Measurements from ENCODE around the gene SCGB3A1. TPM values are rescaled to one million over a fixed set of nuclear protein-coding genes. Genes with fewer than 3 reads are reported as not detected.

Gene SCGB3A1
- total and polyA plus RNA-seq, 8 donors = 3.7 to 785 (median 35.3) TPM; not detected in 5

GRCh38 chr5:180623411-180623834 is 32.1 kb upstream of the SCGB3A1 start:
- no peak for DNase-seq
- intact Hi-C loops (cut with DNase I; ENCODE audit: low total_unique reads) = no loop called here
- Histone ChIP-seq H3K9me3 (no peaks in the 10 kb centered on the region), H3K4me1 (peaks cover 0 to 10% (median 5%) of the 10 kb centered on the region in 4 donors), H3K27ac (no peak overlapping the region), H3K27me3 (peaks cover 0 to 35% (median 11%) of the 10 kb centered on the region in 3 donors), H3K4me3 (no peak overlapping the region), H3K36me3 (no peaks in the 10 kb centered on the region)
- 78 to 85% (median 83%) methylated on average over 10 of the region's 10 CpGs for WGBS, 5 donors
- TF ChIP-seq POLR2A (IDR thresholded peaks at IDR 0.05) (no peak), POLR2AphosphoS5 (IDR thresholded peaks at IDR 0.05) (no peak), EP300 (IDR thresholded peaks at IDR 0.05) (no peak), CTCF (IDR thresholded peaks at IDR 0.05) (no peak)

- Histone ChIP-seq H3K27ac (no peak overlapping the region), H3K4me1 (peaks cover 0 to 12% (median 5%) of the 10 kb centered on the region in 4 donors), H3K4me3 (no peak overlapping the region), H3K9me3 (no peaks in the 10 kb centered on the region), H3K27me3 (peaks cover 0 to 37% (median 12%) of the 10 kb centered on the region in 3 donors), H3K36me3 (no peaks in the 10 kb centered on the region)
- DNase-seq = no peak
- TF ChIP-seq CTCF (IDR thresholded peaks at IDR 0.05) (no peak), POLR2A (IDR thresholded peaks at IDR 0.05) (no peak)
- 72 to 95% (median 87%) methylated on average over 5 to 6 of the region's 6 CpGs for WGBS, 5 donors
- intact Hi-C loops (cut with DNase I; ENCODE audit: low total_unique reads) = no loop called here
Measured at GRCh38 chr5:180622910-180623309, 31.6 kb upstream of the SCGB3A1 start.

DNA sequence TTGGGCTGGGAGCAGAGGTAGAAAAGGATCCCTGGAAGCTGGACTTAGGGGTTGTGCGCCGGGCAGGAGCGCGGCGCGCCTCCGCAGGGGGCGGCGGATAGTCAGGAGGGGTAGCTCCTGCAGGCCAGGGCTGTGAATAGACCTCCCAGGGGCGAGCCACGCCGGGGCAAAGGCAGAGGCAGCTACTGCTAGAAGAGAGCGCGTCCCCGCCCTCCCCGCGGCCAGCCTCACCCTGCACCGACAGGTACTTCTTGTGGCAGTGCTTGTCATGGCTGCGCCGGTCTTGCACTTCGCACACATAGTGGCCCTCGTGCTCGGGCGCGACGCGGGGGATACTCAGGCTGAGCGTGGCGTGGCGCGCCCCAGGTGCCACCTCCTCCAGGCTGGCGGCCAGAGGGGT is 30.0 kb upstream of the SCGB3A1 start:
- 71 to 90% (median 77%) methylated on average over 26 to 32 of the region's 32 CpGs for WGBS, 5 donors
- Histone ChIP-seq H3K4me1 (peaks cover 0 to 12% (median 5%) of the 10 kb centered on the region in 4 donors), H3K4me3 (no peak overlapping the region), H3K36me3 (no peaks in the 10 kb centered on the region), H3K27ac (no peak overlapping the region), H3K27me3 (peaks cover 0 to 44% (median 12%) of the 10 kb centered on the region in 3 donors), H3K9me3 (no peaks in the 10 kb centered on the region)
- intact Hi-C loops (cut with DNase I; ENCODE audit: low total_unique reads) = no loop called here
- DNase-seq = no peak
- TF ChIP-seq CTCF (IDR thresholded peaks at IDR 0.05) = no peak
- no peak for TF ChIP-seq POLR2AphosphoS5 (IDR thresholded peaks at IDR 0.05)
- no peak for TF ChIP-seq POLR2A (IDR thresholded peaks at IDR 0.05)
- no peak for TF ChIP-seq EP300 (IDR thresholded peaks at IDR 0.05)

DNA sequence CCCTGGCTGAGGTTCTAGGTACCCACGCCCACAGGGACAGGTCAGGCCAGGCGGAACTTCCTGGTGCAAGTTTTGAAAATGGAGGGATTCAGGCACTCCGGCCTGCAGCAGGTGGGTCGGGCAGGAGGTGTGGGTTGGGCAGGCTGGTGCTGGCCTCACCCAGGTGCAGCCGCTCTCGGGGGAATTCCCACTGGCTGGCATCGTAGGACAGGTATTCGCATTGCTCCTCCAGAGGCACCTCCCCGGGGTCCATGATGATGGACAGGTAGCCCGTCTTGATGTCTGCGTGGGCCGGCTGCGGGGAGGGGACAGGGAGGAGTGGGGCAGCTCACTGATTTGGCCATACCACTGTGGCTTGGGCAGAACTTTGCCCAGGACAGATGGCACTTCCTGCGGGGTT is 28.7 kb upstream of the SCGB3A1 start:
- Histone ChIP-seq H3K27me3 (peaks cover 0 to 48% (median 12%) of the 10 kb centered on the region in 3 donors), H3K9me3 (no peaks in the 10 kb centered on the region), H3K4me3 (no peak overlapping the region), H3K27ac (no peak overlapping the region), H3K4me1 (peaks cover 0 to 12% (median 5%) of the 10 kb centered on the region in 4 donors), H3K36me3 (no peaks in the 10 kb centered on the region)
- intact Hi-C loops (cut with DNase I; ENCODE audit: low total_unique reads) = no loop called here
- DNase-seq = no peak
- no peak for TF ChIP-seq POLR2A (IDR thresholded peaks at IDR 0.05)
- no peak for TF ChIP-seq CTCF (IDR thresholded peaks at IDR 0.05)
- no peak for TF ChIP-seq POLR2AphosphoS5 (IDR thresholded peaks at IDR 0.05)
- no peak for TF ChIP-seq EP300 (IDR thresholded peaks at IDR 0.05)
- 80 to 94% (median 86%) methylated on average over 8 to 14 of the region's 14 CpGs for WGBS, 5 donors

Data from stomach (tissue), 9 donors.